Measurements from ENCODE around the gene MECP2.

MECP2 gene

GRCh38 chrX:154059231-154059630 is 38.3 kb downstream of the MECP2 start:
- no peak for DNase-seq

- DNase-seq = no peak
Observed at GRCh38 chrX:154058214-154058997, 39.1 kb downstream of the MECP2 start.

- DNase-seq = no peak
Observed at GRCh38 chrX:154057791-154058190, 39.7 kb downstream of the MECP2 start.

- no peak for DNase-seq
Observed at GRCh38 chrX:154056770-154057241, 40.7 kb downstream of the MECP2 start.

- peak; percentile 37 for DNase-seq
Observed at GRCh38 chrX:154051201-154051810, 46.2 kb downstream of the MECP2 start.

GRCh38 chrX:154050113-154050495 is 47.4 kb downstream of the MECP2 start:
- no peak for DNase-seq

GRCh38 chrX:154049209-154050112 is 48.1 kb downstream of the MECP2 start:
- no peak for DNase-seq

- no peak for DNase-seq
Observed at GRCh38 chrX:154048398-154048797, 49.1 kb downstream of the MECP2 start.

- no peak for DNase-seq
Observed at GRCh38 chrX:154046940-154047610, 50.4 kb downstream of the MECP2 start.

GRCh38 chrX:154046031-154046781 is 51.3 kb downstream of the MECP2 start:
- DNase-seq = no peak

GRCh38 chrX:154044091-154044490 is 53.4 kb downstream of the MECP2 start:
- DNase-seq = no peak

GRCh38 chrX:154043003-154043763 is 54.3 kb downstream of the MECP2 start:
- no peak for DNase-seq

- no peak for DNase-seq
Observed at GRCh38 chrX:154040863-154041262, 56.7 kb downstream of the MECP2 start.

GRCh38 chrX:154040307-154040756 is 57.2 kb downstream of the MECP2 start:
- DNase-seq = no peak

GRCh38 chrX:154039577-154039976 is 57.9 kb downstream of the MECP2 start:
- no peak for DNase-seq

GRCh38 chrX:154038656-154039055 is 58.9 kb downstream of the MECP2 start:
- no peak for DNase-seq

GRCh38 chrX:154037754-154038153 is 59.8 kb downstream of the MECP2 start:
- no peak for DNase-seq

GRCh38 chrX:154036513-154036912 is 61.0 kb downstream of the MECP2 start:
- DNase-seq = no peak

GRCh38 chrX:154033848-154034247 is 63.7 kb downstream of the MECP2 start:
- no peak for DNase-seq

- no peak for DNase-seq
Observed at GRCh38 chrX:154032653-154033052, 64.9 kb downstream of the MECP2 start.

GRCh38 chrX:154032160-154032559 is 65.4 kb downstream of the MECP2 start:
- no peak for DNase-seq
